GM15510 (cell line): Measurements from ENCODE around the gene NT5C2.
A peak's percentile ranks its signal among the peaks of the same experiment; 100 is the strongest.

Source experiments
- POLR2A ChIP-seq: IDR thresholded peaks from 3 replicates; pipeline ENCODE4 v1.6.1; 2011; ENCODE audit warnings: borderline replicate concordance; ENCODE audit not compliant: insufficient read length; ENCODE audit errors: extremely low read depth

NT5C2 gene

GRCh38 chr10:103199488-103199887 lies 6.4 kb upstream of the NT5C2 start:
- TF ChIP-seq POLR2A, result no peak

DNA sequence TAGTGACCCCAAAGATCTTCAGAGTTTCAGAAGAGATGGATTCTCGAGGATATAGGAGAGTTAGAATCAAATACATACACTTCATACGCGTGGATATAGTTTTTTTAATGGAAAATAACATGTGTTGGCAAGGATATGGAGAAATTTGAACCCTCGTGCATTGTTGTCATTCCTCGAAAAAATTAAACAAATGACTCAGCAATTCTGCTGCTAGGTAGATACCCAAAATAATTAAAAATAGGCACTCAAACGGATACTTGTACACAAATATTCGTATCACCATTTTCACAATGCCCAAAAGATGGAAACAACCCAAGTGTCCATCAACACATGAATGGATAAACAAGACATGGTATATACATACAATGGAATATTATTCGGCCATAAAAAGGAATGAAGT lies 5.6 kb upstream of the NT5C2 start:
- no peak for TF ChIP-seq POLR2A

DNA sequence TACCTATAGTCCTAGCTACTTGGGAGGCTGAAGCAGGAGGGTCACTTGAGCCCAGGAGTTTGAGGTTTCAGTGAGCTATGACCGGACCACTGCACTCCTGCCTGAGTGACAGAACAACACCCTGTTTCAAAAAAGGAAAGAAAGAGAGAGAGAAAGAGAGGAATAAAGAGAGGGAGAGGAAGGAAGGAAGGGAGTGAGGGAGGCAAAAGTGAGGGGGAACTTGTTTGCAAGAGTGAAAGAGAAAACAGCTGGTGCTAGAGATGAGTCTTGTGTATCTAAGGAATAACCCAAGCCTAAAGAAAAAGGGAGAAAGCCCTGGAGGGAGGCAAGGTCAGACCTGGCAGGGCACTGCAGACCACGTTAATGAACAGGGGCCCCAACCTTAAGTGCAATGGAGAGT lies 4.8 kb upstream of the NT5C2 start:
- no peak for TF ChIP-seq POLR2A

DNA sequence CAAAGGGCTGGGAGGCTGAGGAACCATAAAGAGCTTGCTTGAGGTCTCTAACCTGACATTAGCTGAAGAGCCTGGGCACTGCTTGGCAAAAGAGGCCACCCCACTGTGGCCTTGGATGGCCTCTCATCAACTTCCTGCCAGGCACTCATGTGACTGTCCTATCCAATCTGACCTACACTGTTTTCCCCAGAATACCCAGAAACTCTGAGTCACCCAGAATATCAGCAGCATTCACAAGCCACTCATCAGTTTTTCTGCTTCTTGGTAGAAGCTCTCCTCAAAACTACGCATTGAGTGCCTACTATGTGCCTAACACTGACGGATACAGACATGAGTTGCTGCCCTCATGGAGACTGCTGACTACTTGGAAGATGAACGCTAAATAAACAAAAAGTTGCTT lies 4.1 kb upstream of the NT5C2 start:
- no peak for TF ChIP-seq POLR2A

DNA sequence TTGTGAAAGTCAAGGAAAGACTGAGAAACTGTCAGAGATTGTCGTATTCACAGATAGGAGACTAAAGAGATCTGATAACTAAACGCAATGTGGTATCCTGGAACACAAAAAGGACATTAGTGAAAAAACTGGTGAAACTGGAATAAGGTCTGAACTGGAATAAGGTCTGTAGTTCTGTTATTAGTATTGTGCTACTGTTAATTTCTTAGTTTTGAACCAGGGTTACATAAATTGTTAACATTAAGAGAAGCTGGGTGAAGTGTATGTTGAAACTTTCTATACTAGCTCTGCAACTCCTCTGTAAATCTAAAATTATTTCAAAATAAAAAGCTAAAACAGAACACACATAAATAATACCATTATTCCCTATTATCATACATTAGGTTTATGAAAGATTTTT lies 3.4 kb upstream of the NT5C2 start:
- no peak for TF ChIP-seq POLR2A

GRCh38 chr10:103193820-103194529 lies 903 bp upstream of the NT5C2 start:
- TF ChIP-seq POLR2A, result no peak

- TF ChIP-seq POLR2A, result peak; percentile 67
Observed at GRCh38 chr10:103192451-103193106, 493 bp downstream of the NT5C2 start.

- TF ChIP-seq POLR2A, result no peak
Observed at GRCh38 chr10:103192089-103192450, 1.0 kb downstream of the NT5C2 start.

DNA sequence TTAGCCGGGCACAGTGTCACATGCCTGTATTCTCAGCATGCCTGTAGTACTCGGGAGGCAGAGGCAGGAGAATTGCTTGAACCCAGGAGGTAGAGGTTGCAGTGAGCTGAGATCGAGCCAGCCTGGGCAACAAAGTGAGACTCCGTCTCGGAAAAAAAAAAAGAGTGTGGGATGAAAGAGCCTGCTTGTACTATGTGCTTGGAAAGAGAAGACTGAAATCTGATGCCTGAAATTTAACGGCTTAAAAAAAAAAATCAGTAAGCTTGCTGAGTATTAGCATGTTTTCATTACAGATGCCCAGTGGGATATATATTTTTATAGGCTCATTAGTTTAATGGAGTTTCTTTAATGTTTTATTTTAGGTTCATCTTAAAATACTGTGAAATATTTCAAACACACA lies 4.2 kb downstream of the NT5C2 start:
- TF ChIP-seq POLR2A, result no peak

- TF ChIP-seq POLR2A, result no peak
Observed at GRCh38 chr10:103186128-103186527, 6.9 kb downstream of the NT5C2 start.

DNA sequence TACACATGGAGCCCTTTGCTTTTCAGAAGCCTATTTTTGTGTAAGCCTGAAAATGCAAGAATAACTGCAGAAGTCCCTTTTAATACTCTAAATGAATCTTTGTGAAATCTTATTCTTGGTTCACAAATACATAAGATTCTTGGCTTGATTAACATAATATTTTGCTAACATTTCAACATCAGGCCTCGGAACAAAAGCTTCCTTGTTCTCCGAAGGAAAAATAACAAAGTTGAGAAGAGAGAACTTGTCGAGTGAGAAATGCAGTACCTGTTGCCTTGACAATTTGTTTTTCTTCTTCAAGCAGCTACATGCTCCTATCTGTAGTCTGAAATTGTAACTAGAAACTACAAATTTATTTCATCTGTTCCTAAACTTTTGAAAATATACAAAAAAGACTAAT lies 8.5 kb downstream of the NT5C2 start:
- TF ChIP-seq POLR2A, result no peak

DNA sequence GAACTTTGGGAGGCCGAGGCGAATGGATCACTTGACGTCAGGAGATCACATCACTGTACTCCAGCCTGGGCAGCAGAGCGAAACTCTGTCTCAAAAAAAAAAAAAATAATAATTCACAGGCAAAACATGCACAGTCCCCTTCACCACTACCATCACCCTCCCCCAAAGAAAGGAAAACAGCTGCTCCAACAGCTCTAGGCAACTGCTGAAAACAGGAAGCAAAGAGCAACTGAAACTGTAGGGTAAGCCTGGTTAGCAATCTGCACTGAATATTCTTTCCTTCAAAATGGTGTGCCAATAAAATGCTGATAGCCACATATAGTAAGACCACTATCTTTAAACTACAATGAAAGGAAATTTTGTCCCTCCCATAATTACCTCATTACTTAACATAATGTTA lies 11.8 kb downstream of the NT5C2 start:
- TF ChIP-seq POLR2A, result no peak

DNA sequence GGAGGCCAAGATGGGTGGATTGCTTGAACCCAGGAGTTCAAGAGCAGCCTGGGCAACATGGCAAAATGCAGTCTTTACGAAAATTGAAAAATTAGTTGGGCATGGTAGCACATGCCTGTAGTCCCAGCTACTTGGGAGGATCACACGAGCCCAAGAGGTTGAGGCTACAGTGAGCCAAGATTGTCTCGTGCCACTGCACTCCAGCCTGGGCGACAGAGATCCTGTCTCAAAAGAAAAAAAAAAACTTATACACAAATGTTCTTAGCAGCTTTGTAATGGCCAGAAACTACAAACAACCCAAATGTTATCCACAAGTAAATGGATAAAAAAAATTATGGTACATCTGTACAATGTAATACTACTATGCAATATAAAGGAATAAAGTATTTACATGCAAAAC lies 12.6 kb downstream of the NT5C2 start:
- no peak for TF ChIP-seq POLR2A

DNA sequence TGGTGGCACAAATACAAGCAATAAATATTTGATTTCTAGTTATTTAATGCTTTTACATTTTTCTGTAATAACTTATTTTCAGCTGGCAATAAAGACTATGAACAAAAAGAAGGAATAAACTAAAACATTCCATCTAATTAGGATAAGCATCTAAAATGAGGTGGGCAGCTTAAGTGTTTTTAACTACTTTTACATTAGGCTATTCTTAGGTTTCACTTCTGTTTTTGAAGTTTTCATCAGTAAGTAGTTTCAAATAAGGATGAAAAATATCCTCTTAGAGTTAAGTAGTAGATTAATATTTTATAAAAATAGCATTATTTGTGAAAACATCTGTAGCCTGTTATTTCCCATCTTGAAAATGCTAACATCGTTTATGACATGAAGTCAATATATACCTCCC lies 15.9 kb downstream of the NT5C2 start:
- no peak for TF ChIP-seq POLR2A

DNA sequence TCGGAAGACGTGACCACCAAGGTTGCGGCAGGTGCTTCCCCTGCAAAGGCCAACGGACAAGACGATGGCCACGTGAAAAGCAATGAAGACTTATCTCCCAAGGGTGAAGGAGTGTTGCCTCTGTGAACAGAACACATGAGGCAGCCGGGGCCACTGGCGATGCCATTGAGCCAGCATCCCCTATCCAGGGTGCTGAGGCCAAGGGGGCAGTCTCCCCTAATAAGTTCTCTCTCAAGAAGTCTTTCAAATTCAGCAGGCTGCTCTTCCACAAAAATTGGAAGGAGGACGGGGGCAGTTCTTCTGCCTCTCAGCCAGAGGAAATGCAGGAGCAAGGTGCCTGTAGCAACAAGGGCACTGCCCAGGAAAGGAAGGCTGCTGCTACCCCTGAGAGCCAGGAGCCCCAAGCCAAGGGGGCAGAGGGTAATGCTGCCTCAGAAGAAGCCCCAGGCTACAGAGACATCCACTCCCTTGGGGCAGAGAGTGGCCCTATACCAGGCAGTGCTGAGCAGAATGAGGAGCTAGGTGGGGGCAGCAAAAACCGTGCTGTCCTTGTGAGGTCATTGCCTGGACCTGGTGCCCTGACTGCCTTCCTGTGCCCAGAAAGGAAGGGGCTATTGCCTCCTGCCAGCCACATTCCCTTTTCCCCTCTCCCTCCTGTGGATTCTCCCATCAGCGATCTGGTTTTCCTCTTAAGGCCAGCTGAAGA lies 17.3 kb downstream of the NT5C2 start:
- TF ChIP-seq POLR2A, result no peak

GRCh38 chr10:103171278-103171677 lies 21.8 kb downstream of the NT5C2 start:
- no peak for TF ChIP-seq POLR2A
